Stomach (tissue), 9 donors: Measurements from ENCODE around the gene TSHZ2. TPM values are rescaled to one million over a fixed set of nuclear protein-coding genes. Genes with fewer than 3 reads are reported as not detected.
"Not testable (repeated sequence)": the region's sequence is repeated elsewhere in the genome, so short reads cannot be mapped to it uniquely, and the experiment has no call there.

ENCODE experiments used
- DNase-seq, 2 donors: peaks; one replicate each; pipeline versions ENCODE4 v3.0.0 to v3.0.0-alpha.2; 2013 to 2019
- H3K27ac ChIP-seq, 5 donors: fragments of 200-600 bp in 4 of 5; sonication (generic) in 4 of 5; one replicate each; pipeline ENCODE4 v1.5.1; 2013 to 2019; ENCODE audit warnings: mild to moderate bottlenecking in 1 of 5, moderate library complexity in 1 of 5
- H3K27me3 ChIP-seq, 3 donors: fragments of 200-600 bp; sonication (generic); one replicate each; pipeline ENCODE4 v1.5.1; 2017 to 2019; ENCODE audit warnings: mixed run types in 1 of 3
- H3K36me3 ChIP-seq, 4 donors: fragments of 200-600 bp; sonication (generic); 1 replicate in 3 of 4; 2 replicates in 1 of 4; pipeline ENCODE4 v1.5.1; 2016 to 2019
- H3K4me1 ChIP-seq, 4 donors: fragments of 200-600 bp; sonication (generic); one replicate each; pipeline ENCODE4 v1.5.1; 2016 to 2019
- H3K4me3 ChIP-seq, 4 donors: fragments of 200-600 bp; sonication (generic) in 3 of 4; one replicate each; pipeline ENCODE4 v1.5.1; 2016 to 2019; ENCODE audit warnings: mild to moderate bottlenecking in 1 of 4
- H3K9me3 ChIP-seq, 4 donors: fragments of 200-600 bp; sonication (generic); one replicate each; pipeline ENCODE4 v1.5.1; 2016 to 2019
- EP300 ChIP-seq: sonication (generic); formaldehyde crosslinking; IDR thresholded peaks from one replicate; pipeline ENCODE4 v1.6.1; 2017; ENCODE audit warnings: antibody characterized with exemption
- POLR2A ChIP-seq, 4 donors: fragments of 450-650 bp; IDR thresholded peaks; one replicate each; pipeline ENCODE4 v1.6.1; 2016; ENCODE audit warnings: antibody characterized with exemption in 4 of 4, control low read depth in 2 of 4, mild to moderate bottlenecking in 1 of 4, moderate library complexity in 1 of 4
- POLR2AphosphoS5 ChIP-seq, 3 donors: sonication (generic); formaldehyde crosslinking; IDR thresholded peaks; one replicate each; pipeline ENCODE4 v1.6.1; 2016; ENCODE audit warnings: antibody characterized with exemption in 3 of 3
- WGBS, 5 donors: extraction: QIAGEN DNeasy Blood & Tissue Kit in 3 of 5; methylation state at CpG; one replicate each; pipeline versions ENCODE4 v1.1.5 to v1.1.7; 2013 to 2018; 5-methylcytosine and 5-hydroxymethylcytosine counted together
- intact Hi-C: fragments of 100-400 bp; cut with DNase I; formaldehyde crosslinking; loops from one replicate; pipeline ENCODE4 v1.15.1; 2023; ENCODE audit warnings: low total_unique reads
- polyA plus RNA-seq, 3 donors: library from polyadenylated mRNA; stranded (reverse); fragments of 200-250 nt; gene quantifications; one replicate each; pipeline ENCODE4 v1.2.3, GENCODE V29; 2013
- total RNA-seq, 5 donors: library from RNA; depleted of rRNA; stranded (reverse); fragments of >200 nt; gene quantifications; one replicate each; pipeline versions ENCODE4 v1.1.0 to v1.2.3, GENCODE V29; 2014 to 2016
- TF ChIP-seq, protein P1 (sequence below), 7 experiments: fragments of 450-650 bp in 4 of 7; fragments of 200-600 bp in 3 of 7; sonication (generic) in 3 of 7; IDR thresholded peaks; one replicate each; pipeline ENCODE4 v1.5.1; 2016 to 2019; ENCODE audit warnings: antibody characterized with exemption in 7 of 7, control low read depth in 2 of 7, mild to moderate bottlenecking in 1 of 7
- donor health status: healthy with polysubstance abuse.
- donor health status: Bipolar disorder and iron deficiency.
- donor health status: healthy.

TSHZ2 gene
- total and polyA plus RNA-seq, 8 donors, result 2.9 to 20.5 (median 5.8) TPM

GRCh38 chr20:53085720-53086119, 113.6 kb downstream of the TSHZ2 start:
- intact Hi-C loops, result no loop called here
- Histone ChIP-seq H3K36me3 (no peaks in the 10 kb centered on the region), H3K9me3 (no peaks in the 10 kb centered on the region), H3K27me3 (no peaks in the 10 kb centered on the region), H3K4me3 (no peak overlapping the region), H3K4me1 (peaks cover 2 to 10% (median 5%) of the 10 kb centered on the region in 4 donors), H3K27ac (no peak overlapping the region)
- TF ChIP-seq POLR2AphosphoS5 (IDR thresholded peaks at IDR 0.05), result no peak
- no peak for TF ChIP-seq EP300
- TF ChIP-seq, protein P1, sequence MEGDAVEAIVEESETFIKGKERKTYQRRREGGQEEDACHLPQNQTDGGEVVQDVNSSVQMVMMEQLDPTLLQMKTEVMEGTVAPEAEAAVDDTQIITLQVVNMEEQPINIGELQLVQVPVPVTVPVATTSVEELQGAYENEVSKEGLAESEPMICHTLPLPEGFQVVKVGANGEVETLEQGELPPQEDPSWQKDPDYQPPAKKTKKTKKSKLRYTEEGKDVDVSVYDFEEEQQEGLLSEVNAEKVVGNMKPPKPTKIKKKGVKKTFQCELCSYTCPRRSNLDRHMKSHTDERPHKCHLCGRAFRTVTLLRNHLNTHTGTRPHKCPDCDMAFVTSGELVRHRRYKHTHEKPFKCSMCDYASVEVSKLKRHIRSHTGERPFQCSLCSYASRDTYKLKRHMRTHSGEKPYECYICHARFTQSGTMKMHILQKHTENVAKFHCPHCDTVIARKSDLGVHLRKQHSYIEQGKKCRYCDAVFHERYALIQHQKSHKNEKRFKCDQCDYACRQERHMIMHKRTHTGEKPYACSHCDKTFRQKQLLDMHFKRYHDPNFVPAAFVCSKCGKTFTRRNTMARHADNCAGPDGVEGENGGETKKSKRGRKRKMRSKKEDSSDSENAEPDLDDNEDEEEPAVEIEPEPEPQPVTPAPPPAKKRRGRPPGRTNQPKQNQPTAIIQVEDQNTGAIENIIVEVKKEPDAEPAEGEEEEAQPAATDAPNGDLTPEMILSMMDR (IDR thresholded peaks at IDR 0.05), result no peak
- TF ChIP-seq POLR2A (IDR thresholded peaks at IDR 0.05), result no peak
- WGBS, 5 donors, result 73 to 86% (median 79%) methylated on average over 5 of the region's 5 CpGs
- DNase-seq, result no peak

- Histone ChIP-seq H3K9me3 (no peaks in the 10 kb centered on the region), H3K4me1 (peaks cover 0 to under 1% (median 0%) of the 10 kb centered on the region in 4 donors), H3K27me3 (no peaks in the 10 kb centered on the region), H3K4me3 (no peak overlapping the region), H3K27ac (peak overlapping the region in 2 of 5 donors; percentile 20 to 32), H3K36me3 (no peaks in the 10 kb centered on the region)
- DNase-seq, result peak in 1 of 2 donors; percentile 54
- 66 to 78% (median 72%) methylated on average over 8 of the region's 8 CpGs for WGBS, 5 donors
- TF ChIP-seq POLR2AphosphoS5 (IDR thresholded peaks at IDR 0.05) (peak in 1 of 3 donors; percentile 18), POLR2A (IDR thresholded peaks at IDR 0.05) (no peak)
- intact Hi-C loops, result no loop called here
These were observed 115.0 kb downstream of the TSHZ2 start for GRCh38 chr20:53087037-53087777.

- intact Hi-C loops, result no loop called here
- DNase-seq, result no peak
- H3K27me3 ChIP-seq, result no peaks in the 10 kb centered on the region
These were observed 116.6 kb downstream of the TSHZ2 start for GRCh38 chr20:53088786-53089185.

GRCh38 chr20:53089851-53090250, 117.7 kb downstream of the TSHZ2 start:
- H3K36me3 ChIP-seq, H3K27me3 ChIP-seq, H3K4me3 ChIP-seq, H3K27ac ChIP-seq, H3K4me1 ChIP-seq, intact Hi-C loops, H3K9me3 ChIP-seq, DNase-seq: not testable (repeated sequence)
- WGBS, 5 donors, result 58 to 95% (median 82%) methylated on average over 1 of the region's 1 CpG

More at GRCh38 chr20:53088786-53089185, 116.6 kb downstream of the TSHZ2 start:
- no peaks in the 10 kb centered on the region for H3K36me3 ChIP-seq
- H3K4me1 ChIP-seq, result no peaks in the 10 kb centered on the region
- TF ChIP-seq, protein P1 (IDR thresholded peaks at IDR 0.05), result no peak
- no peak for TF ChIP-seq POLR2AphosphoS5 (IDR thresholded peaks at IDR 0.05)
- TF ChIP-seq EP300, result no peak
- no peak for TF ChIP-seq POLR2A (IDR thresholded peaks at IDR 0.05)
- no peak overlapping the region for H3K4me3 ChIP-seq
- H3K27ac ChIP-seq, result no peak overlapping the region
- WGBS, 5 donors, result 88 to 92% (median 90%) methylated on average over 10 of the region's 10 CpGs
- H3K9me3 ChIP-seq, result no peaks in the 10 kb centered on the region

DNA sequence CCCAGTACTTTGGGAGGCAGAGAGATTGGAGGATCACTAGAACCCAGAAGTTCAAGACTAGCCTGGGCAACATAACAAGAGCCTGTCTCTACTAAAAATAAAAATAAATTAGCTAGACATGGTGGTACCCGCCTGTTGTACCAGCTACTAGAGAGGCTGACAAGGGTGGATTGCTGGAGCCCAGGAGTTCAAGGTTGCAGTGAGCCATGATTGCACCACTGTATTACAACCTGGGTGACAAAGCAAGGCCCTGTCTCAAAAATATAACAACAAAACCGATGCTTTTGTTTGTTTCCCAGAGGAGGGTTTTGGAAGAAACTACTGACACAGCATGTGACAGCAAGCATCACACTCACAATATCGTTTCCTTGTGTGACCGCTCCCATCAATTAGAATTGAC, 119.6 kb downstream of the TSHZ2 start:
- 87 to 90% (median 89%) methylated on average over 4 of the region's 4 CpGs for WGBS, 5 donors
- TF ChIP-seq EP300, result no peak
- TF ChIP-seq POLR2AphosphoS5 (IDR thresholded peaks at IDR 0.05), result no peak
- TF ChIP-seq POLR2A (IDR thresholded peaks at IDR 0.05), result no peak
- TF ChIP-seq, protein P1 (IDR thresholded peaks at IDR 0.05), result no peak
- no peaks in the 10 kb centered on the region for H3K4me1 ChIP-seq

More for the DNA sequence above, 119.6 kb downstream of the TSHZ2 start:
- no peaks in the 10 kb centered on the region for H3K27me3 ChIP-seq
- no peak overlapping the region for H3K4me3 ChIP-seq
- DNase-seq, result no peak
- no peaks in the 10 kb centered on the region for H3K9me3 ChIP-seq
- H3K36me3 ChIP-seq, result no peaks in the 10 kb centered on the region
- H3K27ac ChIP-seq, result no peak overlapping the region
- intact Hi-C loops, result no loop called here
